ENCODE measurements around the gene KAZN.

Gene KAZN

DNA sequence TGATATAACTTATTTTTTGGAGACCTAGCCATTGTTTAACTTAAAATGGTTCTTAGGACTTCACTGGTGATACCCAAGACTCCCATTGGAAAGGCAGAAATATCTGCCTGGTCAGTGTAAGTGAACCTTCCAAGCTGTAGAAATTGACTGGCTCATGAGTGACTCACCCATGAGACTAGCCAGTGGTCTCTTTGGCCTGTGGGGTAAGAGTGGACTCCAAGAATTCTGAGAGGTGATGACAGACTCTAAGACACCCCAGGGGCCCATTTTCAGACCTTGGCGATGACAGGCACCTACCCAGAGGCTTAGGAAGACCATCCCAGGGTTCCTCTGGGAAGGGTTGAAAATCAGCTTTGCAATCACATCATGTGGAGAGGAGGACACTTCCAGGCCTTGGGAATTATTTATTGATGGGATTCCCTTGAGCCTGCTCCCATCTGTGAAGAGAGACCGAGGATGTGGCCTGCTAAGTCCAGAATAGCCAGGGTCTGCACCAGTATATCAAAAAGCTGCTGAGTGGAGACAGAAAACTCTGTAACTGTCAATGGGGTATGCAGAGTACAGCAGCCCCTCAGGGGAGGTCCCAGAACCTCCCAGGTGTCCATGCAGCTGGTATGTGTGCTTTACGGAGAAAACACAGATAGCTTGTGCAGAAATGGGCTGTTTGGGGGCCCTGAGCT lies 78.9 kb downstream of the KAZN start:
- TF ChIP-seq, protein P1, sequence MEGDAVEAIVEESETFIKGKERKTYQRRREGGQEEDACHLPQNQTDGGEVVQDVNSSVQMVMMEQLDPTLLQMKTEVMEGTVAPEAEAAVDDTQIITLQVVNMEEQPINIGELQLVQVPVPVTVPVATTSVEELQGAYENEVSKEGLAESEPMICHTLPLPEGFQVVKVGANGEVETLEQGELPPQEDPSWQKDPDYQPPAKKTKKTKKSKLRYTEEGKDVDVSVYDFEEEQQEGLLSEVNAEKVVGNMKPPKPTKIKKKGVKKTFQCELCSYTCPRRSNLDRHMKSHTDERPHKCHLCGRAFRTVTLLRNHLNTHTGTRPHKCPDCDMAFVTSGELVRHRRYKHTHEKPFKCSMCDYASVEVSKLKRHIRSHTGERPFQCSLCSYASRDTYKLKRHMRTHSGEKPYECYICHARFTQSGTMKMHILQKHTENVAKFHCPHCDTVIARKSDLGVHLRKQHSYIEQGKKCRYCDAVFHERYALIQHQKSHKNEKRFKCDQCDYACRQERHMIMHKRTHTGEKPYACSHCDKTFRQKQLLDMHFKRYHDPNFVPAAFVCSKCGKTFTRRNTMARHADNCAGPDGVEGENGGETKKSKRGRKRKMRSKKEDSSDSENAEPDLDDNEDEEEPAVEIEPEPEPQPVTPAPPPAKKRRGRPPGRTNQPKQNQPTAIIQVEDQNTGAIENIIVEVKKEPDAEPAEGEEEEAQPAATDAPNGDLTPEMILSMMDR (IDR thresholded peaks at IDR 0.05; ENCODE audit: borderline replicate concordance, insufficient read depth, low read depth, low read length), result no peak
- H3K4me3 ChIP-seq (ENCODE audit: low read depth, low read length), result no peak overlapping the region

DNA sequence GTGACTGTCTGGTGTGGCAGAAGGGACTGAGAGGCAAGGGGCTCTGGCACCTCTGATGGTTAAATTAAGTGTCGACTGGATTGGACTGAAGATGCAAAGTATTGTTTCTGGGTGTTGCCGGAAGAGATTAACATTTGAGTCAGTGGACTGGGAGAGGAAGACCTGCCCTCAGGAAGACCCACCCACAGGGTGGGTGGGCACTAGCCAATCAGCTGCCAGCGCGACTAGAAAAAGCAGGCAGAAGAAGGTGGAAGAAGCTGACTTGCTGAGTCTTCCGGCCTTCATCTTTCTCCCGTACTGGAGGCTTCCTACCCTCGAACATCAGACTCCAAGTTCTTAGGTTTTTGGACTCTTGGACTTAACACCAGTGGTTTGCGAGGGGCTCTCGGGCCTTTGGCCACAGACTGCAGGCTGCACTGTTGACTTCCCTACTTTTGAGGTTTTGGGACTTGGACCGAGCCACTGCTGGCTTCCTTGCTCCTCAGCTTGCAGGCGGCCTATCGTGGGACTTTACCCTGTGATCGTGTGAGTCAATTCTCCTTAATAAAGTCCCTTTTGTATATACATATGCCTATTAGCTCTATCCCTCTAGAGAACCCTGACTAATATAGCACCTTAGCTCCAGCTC lies 79.6 kb downstream of the KAZN start:
- no peak overlapping the region for H3K4me3 ChIP-seq (ENCODE audit: low read depth, low read length)
- TF ChIP-seq, protein P1 (IDR thresholded peaks at IDR 0.05; ENCODE audit: borderline replicate concordance, insufficient read depth, low read depth, low read length), result no peak

DNA sequence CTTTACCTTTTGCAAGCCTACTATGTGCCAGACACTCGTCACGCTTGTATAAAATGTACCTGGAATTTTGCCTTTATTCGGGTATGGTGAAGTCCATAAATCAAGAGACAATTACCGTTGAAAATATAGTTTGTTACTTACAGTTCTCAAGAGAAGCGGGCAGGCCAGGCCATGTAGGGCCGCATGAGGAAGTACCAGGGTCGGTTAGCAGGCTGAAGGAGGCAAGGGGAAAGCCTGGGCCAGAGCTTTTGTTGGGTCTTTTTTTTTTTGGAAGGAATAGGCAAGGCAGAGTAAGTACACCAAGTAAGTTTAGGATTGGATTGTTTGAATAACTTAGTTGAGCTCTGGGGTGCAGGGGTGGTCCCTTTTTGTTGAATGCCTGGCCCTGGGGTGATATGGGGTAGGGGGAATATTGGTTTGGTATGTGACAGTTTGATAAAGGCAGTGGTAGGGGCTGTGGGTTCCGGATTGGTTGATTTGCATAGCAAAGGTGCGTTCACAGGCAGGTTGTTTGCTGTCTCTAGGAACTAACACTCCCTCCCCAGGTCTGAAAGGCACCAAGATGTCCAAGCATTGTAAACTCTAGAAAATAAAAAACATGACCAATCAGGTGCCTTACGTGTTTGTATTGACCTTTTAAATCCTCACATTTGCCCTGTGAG lies 80.7 kb downstream of the KAZN start:
- TF ChIP-seq, protein P1 (IDR thresholded peaks at IDR 0.05; ENCODE audit: borderline replicate concordance, insufficient read depth, low read depth, low read length), result no peak
- H3K4me3 ChIP-seq (ENCODE audit: low read depth, low read length), result no peak overlapping the region

DNA sequence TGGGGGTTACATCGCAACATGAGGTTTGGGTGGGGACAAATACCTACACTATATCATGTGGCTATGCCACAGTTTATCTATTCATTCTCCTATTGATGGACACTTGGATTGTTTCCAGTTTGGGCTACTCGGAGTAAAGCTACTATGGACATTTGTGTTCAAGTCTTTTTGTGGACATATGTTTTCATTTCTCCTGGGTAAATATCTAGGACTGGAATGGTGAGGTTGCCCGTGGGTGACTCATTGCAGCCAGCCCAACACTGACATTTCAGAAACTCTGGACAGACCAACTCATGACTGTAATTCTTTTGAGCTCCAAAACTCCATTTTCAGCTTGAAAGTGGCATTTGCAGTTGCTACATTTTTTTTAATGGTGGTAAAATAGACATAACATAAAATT lies 82.7 kb downstream of the KAZN start:
- no peak overlapping the region for H3K4me3 ChIP-seq (ENCODE audit: low read depth, low read length)
- TF ChIP-seq, protein P1 (IDR thresholded peaks at IDR 0.05; ENCODE audit: borderline replicate concordance, insufficient read depth, low read depth, low read length), result no peak

DNA sequence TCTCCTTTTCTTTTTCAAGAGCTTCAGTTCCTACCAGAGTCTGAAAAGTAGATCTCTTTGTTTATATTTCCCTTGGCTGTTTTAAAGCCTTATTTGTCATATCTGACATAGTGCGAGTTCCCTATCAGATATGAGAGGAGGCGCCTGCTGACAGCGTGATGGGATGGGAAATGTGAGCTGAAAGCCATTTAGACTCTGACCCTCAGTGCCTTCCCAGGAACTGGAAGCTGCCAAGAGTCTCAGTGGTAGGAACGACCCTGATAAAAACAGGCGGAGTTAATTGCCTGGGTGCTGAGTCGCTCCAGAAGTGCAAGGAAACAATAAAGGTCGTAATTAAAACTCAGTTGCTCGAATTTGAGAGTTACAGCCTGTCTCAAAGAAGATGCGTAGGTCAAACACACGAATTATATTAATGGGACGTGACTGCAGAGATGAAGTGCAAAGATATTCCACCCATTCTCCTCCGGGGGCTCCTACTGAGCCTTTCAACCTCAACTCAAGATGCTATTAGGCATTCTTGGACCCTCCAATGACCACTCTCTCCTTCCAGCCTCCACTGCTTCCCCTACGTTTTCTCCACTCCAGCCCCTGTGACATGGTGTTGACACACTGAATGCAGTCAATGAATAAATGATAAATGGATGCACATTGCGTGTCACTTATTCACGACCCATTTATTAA lies 84.6 kb downstream of the KAZN start:
- H3K4me3 ChIP-seq (ENCODE audit: low read depth, low read length), result no peak overlapping the region
- TF ChIP-seq, protein P1 (IDR thresholded peaks at IDR 0.05; ENCODE audit: borderline replicate concordance, insufficient read depth, low read depth, low read length), result no peak

DNA sequence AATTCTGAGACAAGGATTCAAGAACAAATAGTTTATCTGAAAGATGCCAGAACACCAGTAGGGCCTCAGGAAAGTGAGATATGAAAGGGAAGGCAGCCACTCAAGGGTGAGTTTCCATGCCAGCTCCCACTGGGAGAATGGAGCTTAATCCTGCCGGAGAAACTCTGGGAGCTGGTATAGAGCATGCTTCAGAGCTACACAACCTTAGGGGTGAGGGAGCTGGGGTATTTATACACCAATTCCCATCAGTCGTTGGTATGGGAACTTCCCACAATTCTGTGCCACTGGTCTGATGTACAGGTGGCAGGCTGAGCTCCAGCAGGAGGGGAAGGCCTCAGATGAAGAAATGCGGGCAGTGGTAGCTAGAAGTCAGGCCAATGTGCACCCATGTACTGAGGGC lies 86.6 kb downstream of the KAZN start:
- no peak overlapping the region for H3K4me3 ChIP-seq (ENCODE audit: low read depth, low read length)
- TF ChIP-seq, protein P1 (IDR thresholded peaks at IDR 0.05; ENCODE audit: borderline replicate concordance, insufficient read depth, low read depth, low read length), result no peak
